ENCODE data around the gene SLC31A1.

DNA sequence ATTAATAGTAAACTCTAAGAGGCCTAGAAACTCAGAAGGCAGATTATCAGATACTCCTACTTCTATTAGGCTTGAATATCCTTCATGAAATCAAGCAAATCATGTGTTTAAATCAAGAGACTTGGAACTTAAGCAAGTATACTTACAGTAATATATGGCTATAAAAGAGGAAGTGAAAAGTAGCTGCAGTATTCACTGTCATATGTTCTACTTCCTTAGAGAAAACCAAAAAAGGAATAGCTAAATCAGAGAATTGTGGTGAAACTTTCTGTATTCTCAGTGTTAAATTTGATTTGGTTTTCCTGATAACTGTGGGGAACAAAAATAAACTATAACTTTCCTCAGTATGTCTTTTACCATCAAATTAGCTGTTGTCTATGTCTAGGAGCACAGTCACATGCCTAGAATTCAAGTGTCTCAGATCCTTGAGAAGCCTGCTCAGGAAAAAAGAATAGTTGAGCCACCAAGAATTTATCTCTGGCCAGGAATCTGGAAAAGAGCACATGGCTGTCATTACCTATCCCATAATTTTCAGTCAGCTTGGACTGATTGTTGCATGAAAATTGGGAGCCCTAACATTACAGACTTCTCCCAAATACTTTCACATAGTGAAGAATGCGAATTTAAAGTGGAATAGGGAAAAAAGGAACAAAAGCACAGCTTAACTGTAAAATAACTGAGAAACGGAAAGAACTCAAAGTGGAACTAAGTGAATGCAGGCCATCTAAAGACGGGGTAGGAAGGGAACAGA, 2.0 kb upstream of the SLC31A1 start:
- TF ChIP-seq, protein P1, sequence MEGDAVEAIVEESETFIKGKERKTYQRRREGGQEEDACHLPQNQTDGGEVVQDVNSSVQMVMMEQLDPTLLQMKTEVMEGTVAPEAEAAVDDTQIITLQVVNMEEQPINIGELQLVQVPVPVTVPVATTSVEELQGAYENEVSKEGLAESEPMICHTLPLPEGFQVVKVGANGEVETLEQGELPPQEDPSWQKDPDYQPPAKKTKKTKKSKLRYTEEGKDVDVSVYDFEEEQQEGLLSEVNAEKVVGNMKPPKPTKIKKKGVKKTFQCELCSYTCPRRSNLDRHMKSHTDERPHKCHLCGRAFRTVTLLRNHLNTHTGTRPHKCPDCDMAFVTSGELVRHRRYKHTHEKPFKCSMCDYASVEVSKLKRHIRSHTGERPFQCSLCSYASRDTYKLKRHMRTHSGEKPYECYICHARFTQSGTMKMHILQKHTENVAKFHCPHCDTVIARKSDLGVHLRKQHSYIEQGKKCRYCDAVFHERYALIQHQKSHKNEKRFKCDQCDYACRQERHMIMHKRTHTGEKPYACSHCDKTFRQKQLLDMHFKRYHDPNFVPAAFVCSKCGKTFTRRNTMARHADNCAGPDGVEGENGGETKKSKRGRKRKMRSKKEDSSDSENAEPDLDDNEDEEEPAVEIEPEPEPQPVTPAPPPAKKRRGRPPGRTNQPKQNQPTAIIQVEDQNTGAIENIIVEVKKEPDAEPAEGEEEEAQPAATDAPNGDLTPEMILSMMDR (IDR thresholded peaks at IDR 0.05), result no peak
- no peak for TF ChIP-seq POLR2A (IDR thresholded peaks at IDR 0.05)
